ENCODE results near the gene SOX6.

SOX6 gene

GRCh38 chr11:16318320-16318719, 38.0 kb downstream of the SOX6 start:
- no peaks in the 10 kb centered on the region for H3K4me1 ChIP-seq
- intact Hi-C loops (cut with DNase I; ENCODE audit: low total_unique reads), result no loop called here
- no peak overlapping the region for H3K4me3 ChIP-seq
- H3K9me3 ChIP-seq, result no peaks in the 10 kb centered on the region
- no peak for TF ChIP-seq CTCF (IDR thresholded peaks at IDR 0.05)
- H3K27ac ChIP-seq, result no peak overlapping the region
- no peaks in the 10 kb centered on the region for H3K27me3 ChIP-seq
- H3K36me3 ChIP-seq, result no peaks in the 10 kb centered on the region
- no peak for DNase-seq

- no peak overlapping the region for H3K27ac ChIP-seq
- no peaks in the 10 kb centered on the region for H3K4me1 ChIP-seq
- DNase-seq, result no peak
- TF ChIP-seq CTCF (IDR thresholded peaks at IDR 0.05), result no peak
- H3K36me3 ChIP-seq, result no peaks in the 10 kb centered on the region
- intact Hi-C loops (cut with DNase I; ENCODE audit: low total_unique reads), result no loop called here
- no peak overlapping the region for H3K4me3 ChIP-seq
- H3K9me3 ChIP-seq, result no peaks in the 10 kb centered on the region
- no peaks in the 10 kb centered on the region for H3K27me3 ChIP-seq
Observed at GRCh38 chr11:16317712-16318111, 38.6 kb downstream of the SOX6 start.

- Histone ChIP-seq H3K27me3 (no peaks in the 10 kb centered on the region), H3K9me3 (no peaks in the 10 kb centered on the region), H3K4me3 (no peak overlapping the region), H3K27ac (no peak overlapping the region), H3K36me3 (no peaks in the 10 kb centered on the region), H3K4me1 (no peaks in the 10 kb centered on the region)
- no peak for TF ChIP-seq CTCF (IDR thresholded peaks at IDR 0.05)
- intact Hi-C loops (cut with DNase I; ENCODE audit: low total_unique reads), result no loop called here
- DNase-seq, result no peak
Observed at GRCh38 chr11:16313846-16314245, 42.5 kb downstream of the SOX6 start.

DNA sequence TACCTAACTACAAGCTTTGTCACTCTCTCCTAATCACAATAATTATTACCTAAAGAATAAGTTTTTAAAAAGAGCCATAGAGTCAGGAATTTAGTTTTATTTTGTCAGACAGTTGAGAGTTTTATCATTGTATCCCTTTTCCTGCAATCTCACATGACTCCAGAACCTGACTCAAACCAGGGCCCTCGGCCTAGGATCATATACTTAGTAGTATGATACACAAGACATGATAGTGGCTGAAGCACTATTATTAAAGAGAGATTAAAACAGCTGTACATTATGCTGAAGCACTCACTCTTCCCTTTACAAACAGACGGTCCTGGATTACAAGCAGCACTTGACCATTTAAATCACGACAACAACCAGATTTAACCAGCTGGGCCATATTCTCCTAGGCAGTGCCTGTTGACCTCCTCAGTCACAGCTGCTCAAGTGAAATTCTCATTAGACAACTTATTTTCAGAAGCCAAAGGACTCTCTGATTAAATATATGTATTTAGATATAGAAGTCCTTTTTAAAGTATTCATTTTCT, 44.0 kb downstream of the SOX6 start:
- DNase-seq, result no peak
- H3K4me3 ChIP-seq, result no peak overlapping the region
- TF ChIP-seq CTCF (IDR thresholded peaks at IDR 0.05), result no peak
- intact Hi-C loops (cut with DNase I; ENCODE audit: low total_unique reads), result no loop called here
- H3K9me3 ChIP-seq, result no peaks in the 10 kb centered on the region
- H3K27me3 ChIP-seq, result no peaks in the 10 kb centered on the region
- no peak overlapping the region for H3K27ac ChIP-seq
- H3K4me1 ChIP-seq, result no peaks in the 10 kb centered on the region
- no peaks in the 10 kb centered on the region for H3K36me3 ChIP-seq

GRCh38 chr11:16311831-16312230, 44.5 kb downstream of the SOX6 start:
- DNase-seq, result no peak
- intact Hi-C loops (cut with DNase I; ENCODE audit: low total_unique reads), result no loop called here
- no peaks in the 10 kb centered on the region for H3K9me3 ChIP-seq
- H3K4me3 ChIP-seq, result no peak overlapping the region
- H3K27ac ChIP-seq, result no peak overlapping the region
- H3K4me1 ChIP-seq, result no peaks in the 10 kb centered on the region
- no peaks in the 10 kb centered on the region for H3K36me3 ChIP-seq
- TF ChIP-seq CTCF (IDR thresholded peaks at IDR 0.05), result no peak
- no peaks in the 10 kb centered on the region for H3K27me3 ChIP-seq

DNA sequence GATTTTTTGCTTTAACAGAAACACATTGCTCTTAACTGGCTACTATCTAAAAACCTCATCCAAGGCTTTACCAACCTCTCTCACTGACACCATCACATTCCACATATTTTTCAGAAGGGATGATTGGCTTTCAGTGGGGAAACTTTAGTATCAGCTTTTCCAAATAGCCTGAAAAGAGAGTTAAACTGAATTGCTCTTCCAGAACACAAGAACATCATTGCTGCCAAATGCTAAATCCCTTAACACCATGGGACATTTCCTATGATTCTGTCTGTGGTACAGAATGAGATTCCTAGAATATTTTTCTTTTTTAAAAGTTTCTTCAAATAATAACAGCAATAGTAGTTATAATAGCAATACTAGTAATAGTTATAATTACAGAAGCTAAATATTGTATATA, 45.4 kb downstream of the SOX6 start:
- Histone ChIP-seq H3K36me3 (no peaks in the 10 kb centered on the region), H3K4me1 (no peaks in the 10 kb centered on the region), H3K27ac (no peak overlapping the region), H3K9me3 (no peaks in the 10 kb centered on the region), H3K4me3 (no peak overlapping the region), H3K27me3 (no peaks in the 10 kb centered on the region)
- no peak for TF ChIP-seq CTCF (IDR thresholded peaks at IDR 0.05)
- intact Hi-C loops (cut with DNase I; ENCODE audit: low total_unique reads), result no loop called here
- DNase-seq, result no peak

Data from tibial artery (tissue), 4 donors.